GM12878 (cell line): ENCODE results near the gene NPAS3. TPM values are rescaled to one million over a fixed set of nuclear protein-coding genes. Genes with fewer than 3 reads are reported as not detected.

Experiments used
- ATAC-seq: fragments of 200-7000 bp; cut with Tn5 transposase; 3 replicates; pipeline ENCODE4 v1.9.1; 2020; ENCODE audit warnings: mild to moderate bottlenecking, moderate library complexity
- BruUV-seq: library from RNA; stranded (reverse); fragments of 400-500 nt; replicated peaks from 2 replicates; lab custom pipeline; 2021; lab: Mats Ljungman, UMichigan
- CTCF ChIA-PET: fragments of 300-600 bp; sonication (Branson Sonifier 250); formaldehyde crosslinking; extraction: SDS; loops from one replicate; lab custom pipeline; 2021; ENCODE audit warnings: inconsistent platforms; lab: Yijun Ruan, JAX
- POLR2A ChIA-PET: fragments of 350-600 bp; formaldehyde crosslinking; extraction: SDS; loops from one replicate; lab custom pipeline; 2021; ENCODE audit warnings: inconsistent platforms; lab: Charles Lee
- RAD21 ChIA-PET: fragments of 300-600 bp; sonication (Branson Sonifier 250); formaldehyde crosslinking; loops from one replicate; lab custom pipeline; 2023; ENCODE audit warnings: antibody characterized with exemption; ENCODE audit not compliant: unreplicated experiment; lab: Charles Lee
- SMC1A ChIA-PET: fragments of 300-600 bp; sonication (Branson Sonifier 250); formaldehyde crosslinking; loops from one replicate; lab custom pipeline; 2023; ENCODE audit not compliant: unreplicated experiment, uncharacterized antibody; lab: Charles Lee
- DNase-seq: peaks from one replicate; pipeline ENCODE4 v3.0.0-alpha.2; 2011; ENCODE audit warnings: low read depth, low spot score
- FAIRE-seq: peaks from 3 replicates; lab custom pipeline; 2011; peaks lifted over from hg19 to GRCh38; lab: Jason Lieb, UNC
- H2AFZ ChIP-seq: 2 replicates; pipeline ENCODE4 v1.6.0; 2011; ENCODE audit warnings: low read depth, low read length, control low read depth; ENCODE audit not compliant: control insufficient read depth
- H3K27ac ChIP-seq: 2 replicates; pipeline ENCODE4 v1.5.1; 2011; ENCODE audit warnings: control low read depth; ENCODE audit not compliant: control insufficient read depth, insufficient read depth
- H3K27me3 ChIP-seq, 2 experiments: replicated peaks in 1 of 2; 2 replicates each; pipeline versions ENCODE4 v1.6.0 to v1.6.1; 2011; ENCODE audit warnings: low read length in 1 of 2; ENCODE audit not compliant: control insufficient read depth in 2 of 2, insufficient read depth in 2 of 2
- H3K36me3 ChIP-seq, 2 experiments: 2 replicates each; pipeline ENCODE4 v1.5.1; 2011; ENCODE audit warnings: low read length in 1 of 2; ENCODE audit not compliant: control insufficient read depth in 2 of 2, insufficient read depth in 2 of 2
- H3K4me1 ChIP-seq: 2 replicates; pipeline ENCODE4 v1.6.1; 2011; ENCODE audit warnings: mild to moderate bottlenecking, low read length, moderate library complexity, mixed read lengths; ENCODE audit not compliant: control insufficient read depth, insufficient read depth
- H3K4me2 ChIP-seq: 2 replicates; pipeline ENCODE4 v1.6.0; 2011; ENCODE audit warnings: control low read depth; ENCODE audit not compliant: control insufficient read depth, insufficient read depth
- H3K4me3 ChIP-seq: fragments of 200-600 bp; sonication (generic); 2 replicates; pipeline ENCODE4 v1.5.1; 2016
- H3K79me2 ChIP-seq: 2 replicates; pipeline ENCODE4 v1.6.0; 2011; ENCODE audit warnings: low read length; ENCODE audit not compliant: control insufficient read depth, insufficient read depth
- H3K9ac ChIP-seq: 2 replicates; pipeline ENCODE4 v1.8.0; 2011; ENCODE audit warnings: low read length, control low read depth, mixed read lengths; ENCODE audit not compliant: control insufficient read depth, insufficient read depth
- H3K9me3 ChIP-seq: replicated peaks from 3 replicates; pipeline ENCODE4 v1.5.1; 2011; ENCODE audit warnings: mild to moderate bottlenecking, low read length; ENCODE audit not compliant: control insufficient read depth, insufficient read depth
- H4K20me1 ChIP-seq: 2 replicates; pipeline ENCODE4 v1.6.0; 2011; ENCODE audit not compliant: control insufficient read depth, insufficient read depth
- E4F1 ChIP-seq: fragments of 450-650 bp; IDR thresholded peaks from 2 replicates; pipeline ENCODE4 v1.6.1; 2018; ENCODE audit warnings: borderline replicate concordance, mild to moderate bottlenecking; ENCODE audit not compliant: partially characterized antibody
- IRF3 ChIP-seq: fragments of 450-650 bp; IDR thresholded peaks from 2 replicates; pipeline ENCODE4 v1.6.1; 2014; ENCODE audit warnings: mild to moderate bottlenecking
- IRF5 ChIP-seq: fragments of 450-650 bp; IDR thresholded peaks from 2 replicates; pipeline ENCODE4 v1.6.1; 2017; ENCODE audit warnings: borderline replicate concordance
- LARP7 ChIP-seq: fragments of 450-650 bp; IDR thresholded peaks from 2 replicates; pipeline ENCODE4 v1.6.1; 2017; ENCODE audit warnings: mild to moderate bottlenecking
- NFXL1 ChIP-seq: fragments of 450-650 bp; IDR thresholded peaks from 2 replicates; pipeline ENCODE4 v1.6.1; 2017; ENCODE audit warnings: antibody characterized with exemption, mild to moderate bottlenecking, borderline replicate concordance
- POU2F2 ChIP-seq: IDR thresholded peaks from 3 replicates; pipeline ENCODE4 v1.6.1; 2011; ENCODE audit warnings: low read depth, mild to moderate bottlenecking, low read length, borderline replicate concordance
- SKIL ChIP-seq: fragments of 450-650 bp; IDR thresholded peaks from 2 replicates; pipeline ENCODE4 v1.6.1; 2017; ENCODE audit warnings: mild to moderate bottlenecking, low read depth, inconsistent platforms; ENCODE audit not compliant: poor library complexity, severe bottlenecking
- SMAD5 ChIP-seq: IDR thresholded peaks from 2 replicates; pipeline ENCODE4 v1.6.1; 2016; ENCODE audit warnings: antibody characterized with exemption, low read depth
- STAT3 ChIP-seq: IDR thresholded peaks from 2 replicates; pipeline ENCODE4 v1.6.1; 2011; ENCODE audit warnings: low read depth, low read length, improper control_type of control experiment
- ZNF384 ChIP-seq: IDR thresholded peaks from 2 replicates; pipeline ENCODE4 v1.6.1; 2012; ENCODE audit warnings: low read depth, mild to moderate bottlenecking, low read length, improper control_type of control experiment, borderline replicate concordance
- ZSCAN29 ChIP-seq: fragments of 450-650 bp; IDR thresholded peaks from 2 replicates; pipeline ENCODE4 v1.6.1; 2017; ENCODE audit warnings: mild to moderate bottlenecking, moderate library complexity
- WGBS: methylation state at CpG from one replicate; pipeline ENCODE4 v1.1.6; 2016; ENCODE audit warnings: low lambda C conversion rate; ENCODE audit not compliant: insufficient replicate concordance, insufficient coverage; ENCODE audit errors: missing lambda C conversion rate; 5-methylcytosine and 5-hydroxymethylcytosine counted together
- in situ Hi-C: fragments of 300-500 bp; cut with MboI; formaldehyde crosslinking; loops from 9 replicates; pipeline ENCODE4 v1.14.3; 2018; ENCODE audit warnings: mixed read lengths
- intact Hi-C: fragments of 100-400 bp; cut with micrococcal nuclease; formaldehyde crosslinking; loops from one replicate; pipeline ENCODE4 v1.14.2; 2022; ENCODE audit not compliant: unreplicated experiment
- polyA plus RNA-seq, 11 experiments: library from polyadenylated mRNA; depleted of rRNA in 4 of 11; unstranded in 6 of 11; stranded (reverse) in 5 of 11; fragments of >200 nt; fragmentation: Nextera tagmentation in 4 of 11; fragmentation: Illumina TruSeq in 1 of 11; extraction: Ambion mirVana in 4 of 11; extraction: Trizol in 1 of 11; gene quantifications; 1 replicate in 1 of 11; 2 replicates in 10 of 11; pipeline versions ENCODE4 v1.2.1 to v1.2.3, GENCODE V29; 2011 to 2016; ENCODE audit warnings: inconsistent platforms in 2 of 11, missing spikeins in 2 of 11, low read depth in 1 of 11
- total RNA-seq, 4 experiments: library from RNA; depleted of rRNA in 3 of 4; stranded (reverse); fragments of >200 nt in 3 of 4; fragmentation: Illumina TruSeq in 1 of 4; extraction: Trizol in 1 of 4; gene quantifications; 2 replicates each; pipeline versions ENCODE4 v1.2.1 to v1.2.3, GENCODE V29; 2013 to 2021

The NPAS3 gene
- total and polyA plus RNA-seq, 10 of the 15 experiments (the other 5 are each of a cell fraction or from before 2014, with no cell fraction given): under 0.01 to 2.7 (median 0.03) TPM; not detected in 6

GRCh38 chr14:33657476-33657875, 718.8 kb downstream of the NPAS3 start (continued):
- TF ChIP-seq E4F1: no peak
- no peak for TF ChIP-seq LARP7
- no peak for TF ChIP-seq IRF5
- TF ChIP-seq NFXL1: no peak

GRCh38 chr14:33660248-33660647, 721.6 kb downstream of the NPAS3 start:
- in situ Hi-C loops (no loop called here), intact Hi-C loops (no loop called here)
- H2AFZ ChIP-seq: no peak overlapping the region
- H3K27me3 ChIP-seq: no peaks in the 10 kb centered on the region
- H3K4me3 ChIP-seq: no peak overlapping the region
- POLR2A ChIA-PET: interaction anchor here (0.6 to 2.0 kb wide), 4 partner anchors 15 to 282 kb away, joined by 4 to 6 read pairs (median 4); no protein-coding TSS in a partner anchor
- no peak for TF ChIP-seq IRF3
- TF ChIP-seq ZSCAN29: no peak
- TF ChIP-seq SKIL: no peak
- TF ChIP-seq SMAD5: no peak
- TF ChIP-seq ZNF384: no peak
- no peak for TF ChIP-seq STAT3
- no peak for TF ChIP-seq POU2F2
- no peak for FAIRE-seq
- no peaks in the 10 kb centered on the region for H4K20me1 ChIP-seq
- CTCF ChIA-PET: interaction anchor here (0.5 to 2.0 kb wide), 10 partner anchors 8 to 664 kb away, joined by 3 to 12 read pairs (median 4); no protein-coding TSS in a partner anchor
- BruUV-seq: no TSS peak
- H3K79me2 ChIP-seq: no peaks in the 10 kb centered on the region
- SMC1A ChIA-PET: interaction anchor here (0.9 to 5.0 kb wide), 6 partner anchors 11 to 133 kb away, joined by 3 to 33 read pairs (median 4); no protein-coding TSS in a partner anchor
- no peak for DNase-seq
- no peak overlapping the region for H3K4me2 ChIP-seq
- H3K9ac ChIP-seq: no peak overlapping the region
- RAD21 ChIA-PET: interaction anchor here (0.6 to 2.1 kb wide), 5 partner anchors 9 to 180 kb away, joined by 3 to 5 read pairs (median 4); no protein-coding TSS in a partner anchor
- H3K9me3 ChIP-seq: no peaks in the 10 kb centered on the region
- no peaks in the 10 kb centered on the region for H3K36me3 ChIP-seq
- no peak overlapping the region for H3K27ac ChIP-seq
- 72% methylated on average over 3 of the region's 3 CpGs for WGBS
- ATAC-seq: no peak
- no peaks in the 10 kb centered on the region for H3K4me1 ChIP-seq
